Panc1 (cell line): Measurements from ENCODE around the gene GAN. TPM values are rescaled to one million over a fixed set of nuclear protein-coding genes. Genes with fewer than 3 reads are reported as not detected.

ENCODE experiments used
- ATAC-seq: fragments of 200-7000 bp; cut with Tn5 transposase; 2 replicates; pipeline ENCODE4 v1.9.1; 2020; ENCODE audit warnings: mild to moderate bottlenecking, moderate library complexity
- BruUV-seq: library from RNA; stranded (reverse); fragments of 400-500 nt; replicated peaks from 2 replicates; lab custom pipeline; 2021; lab: Mats Ljungman, UMichigan
- CTCF ChIA-PET: fragments of 300-600 bp; sonication (Branson Sonifier 250); formaldehyde crosslinking; loops from one replicate; lab custom pipeline; 2022; ENCODE audit warnings: antibody characterized with exemption; lab: Charles Lee
- POLR2A ChIA-PET: fragments of 300-600 bp; sonication (Branson Sonifier 250); formaldehyde crosslinking; loops from one replicate; lab custom pipeline; 2022; ENCODE audit warnings: antibody characterized with exemption; lab: Charles Lee
- DNase-seq: peaks from one replicate; pipeline ENCODE4 v3.0.0-alpha.2; 2010; ENCODE audit warnings: low read depth, low spot score
- H3K27ac ChIP-seq: 2 replicates; pipeline ENCODE4 v1.5.1; 2011; ENCODE audit warnings: mild to moderate bottlenecking, low read length, inconsistent platforms
- H3K27me3 ChIP-seq: fragments of 200-500 bp; sonication (Bioruptor generic); 2 replicates; pipeline ENCODE4 v1.6.0; 2014; ENCODE audit warnings: low read length, inconsistent platforms; ENCODE audit not compliant: control insufficient read depth, insufficient read depth
- H3K36me3 ChIP-seq: fragments of 200-500 bp; sonication (Bioruptor generic); 2 replicates; pipeline ENCODE4 v1.5.1; 2014; ENCODE audit warnings: inconsistent platforms, mild to moderate bottlenecking, low read length, moderate library complexity; ENCODE audit not compliant: control insufficient read depth, insufficient read depth
- H3K4me1 ChIP-seq: 2 replicates; pipeline ENCODE4 v1.5.1; 2011; ENCODE audit warnings: inconsistent platforms, mild to moderate bottlenecking, low read length, moderate library complexity; ENCODE audit not compliant: control insufficient read depth, insufficient read depth
- H3K4me3 ChIP-seq, 2 experiments: 2 replicates each; pipeline ENCODE4 v1.5.1; 2011 to 2012; ENCODE audit warnings: low read depth in 2 of 2, low read length in 2 of 2, mild to moderate bottlenecking in 2 of 2, inconsistent platforms in 1 of 2, moderate library complexity in 1 of 2
- H3K9me3 ChIP-seq: fragments of 200-500 bp; sonication (Bioruptor generic); 2 replicates; pipeline ENCODE4 v1.5.1; 2014; ENCODE audit warnings: low read depth, mild to moderate bottlenecking, inconsistent platforms, low read length, moderate library complexity; ENCODE audit not compliant: control insufficient read depth, insufficient read depth
- CTCF ChIP-seq: fragments of 450-650 bp; IDR thresholded peaks from 2 replicates; pipeline ENCODE4 v1.5.1; 2017; ENCODE audit warnings: mild to moderate bottlenecking
- POLR2AphosphoS5 ChIP-seq: IDR thresholded peaks from 2 replicates; pipeline ENCODE4 v1.6.1; 2012; ENCODE audit warnings: mild to moderate bottlenecking, low read depth, low read length, moderate library complexity
- REST ChIP-seq, 2 experiments: IDR thresholded peaks; 2 replicates each; pipeline ENCODE4 v1.6.1; 2011 to 2012; ENCODE audit warnings: low read depth in 2 of 2, control low read depth in 1 of 2, low read length in 1 of 2, mild to moderate bottlenecking in 1 of 2, moderate library complexity in 1 of 2; ENCODE audit not compliant: insufficient read depth in 1 of 2
- SIN3A ChIP-seq: IDR thresholded peaks from 2 replicates; pipeline ENCODE4 v1.6.1; 2012; ENCODE audit warnings: low read depth, mild to moderate bottlenecking, low read length, moderate library complexity, borderline replicate concordance; ENCODE audit not compliant: insufficient read depth
- TCF7L2 ChIP-seq: IDR thresholded peaks from 2 replicates; pipeline ENCODE4 v1.6.1; 2011; ENCODE audit warnings: mild to moderate bottlenecking, low read depth, low read length, inconsistent platforms
- in situ Hi-C: cut with HindIII; loops from 2 replicates; pipeline ENCODE4 v1.10.0; 2016; ENCODE audit warnings: low sequenced_read_pairs, low pct_unique_long_range_greater_than_20kb
- intact Hi-C: fragments of 100-400 bp; cut with micrococcal nuclease; formaldehyde crosslinking; loops from one replicate; pipeline ENCODE4 v1.10.0; 2022; ENCODE audit not compliant: unreplicated experiment
- total RNA-seq: library from RNA; stranded (reverse); gene quantifications from one replicate; pipeline ENCODE4 v1.2.1, GENCODE V29; 2021; ENCODE audit not compliant: unreplicated experiment

The GAN gene
- total RNA-seq, 1 experiment from 2014 or later = 9.1 TPM

DNA sequence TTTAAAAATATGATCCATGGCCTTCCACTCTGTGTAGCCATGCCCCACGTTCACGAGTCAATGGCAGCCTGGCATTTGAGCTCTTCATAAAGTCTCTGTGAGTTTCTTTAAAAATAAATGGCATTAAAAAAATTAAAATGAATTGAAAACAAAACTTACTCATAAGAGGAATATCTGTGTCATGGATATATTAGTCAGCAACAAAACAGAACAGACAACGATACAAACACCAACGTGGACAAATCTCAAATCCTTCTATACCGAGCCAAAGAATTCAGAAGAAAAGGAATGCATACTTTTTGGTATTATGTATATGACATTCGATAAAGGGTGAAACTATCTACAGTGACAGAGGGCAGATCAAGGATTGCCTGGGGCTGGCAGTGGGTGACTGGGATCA is 121.6 kb downstream of the GAN start:
- no TSS peak for BruUV-seq
- no peak overlapping the region for H3K27ac ChIP-seq
- ATAC-seq = no peak

GRCh38 chr16:81437865-81438264 is 123.1 kb downstream of the GAN start:
- in situ Hi-C loops = no loop called here
- ChIA-PET CTCF (no interaction called here), POLR2A (interaction anchor here (0.5 kb wide), 1 partner anchor 216 kb away, joined by 3 read pairs; no protein-coding TSS in a partner anchor)
- no peaks in the 10 kb centered on the region for H3K27me3 ChIP-seq
- H3K4me1 ChIP-seq = no peaks in the 10 kb centered on the region
- intact Hi-C loops = no loop called here
- no peaks in the 10 kb centered on the region for H3K36me3 ChIP-seq
- H3K4me3 ChIP-seq = no peak overlapping the region
- H3K9me3 ChIP-seq = no peaks in the 10 kb centered on the region
- ATAC-seq (no peak), DNase-seq (no peak)
- BruUV-seq = no TSS peak
- no peak overlapping the region for H3K27ac ChIP-seq
- TF ChIP-seq POLR2AphosphoS5 = no peak
- TF ChIP-seq SIN3A = no peak
- no peak for TF ChIP-seq REST (IDR thresholded peaks at IDR 0.05; ENCODE audit: insufficient read depth in 1 of 2, low read depth in 2 of 2, low read length in 1 of 2)
- no peak for TF ChIP-seq TCF7L2
- no peak for TF ChIP-seq CTCF

More for the DNA sequence above, 121.6 kb downstream of the GAN start:
- TF ChIP-seq POLR2AphosphoS5 (no peak), TCF7L2 (no peak), REST (IDR thresholded peaks at IDR 0.05; ENCODE audit: insufficient read depth in 1 of 2, low read depth in 2 of 2, low read length in 1 of 2) (no peak), SIN3A (no peak), CTCF (no peak)
- Histone ChIP-seq H3K4me1 (no peaks in the 10 kb centered on the region), H3K36me3 (no peaks in the 10 kb centered on the region), H3K9me3 (no peaks in the 10 kb centered on the region), H3K4me3 (no peak overlapping the region), H3K27me3 (no peaks in the 10 kb centered on the region)
- intact Hi-C loops (no loop called here), in situ Hi-C loops (no loop called here)
- ChIA-PET CTCF (no interaction called here), POLR2A (no interaction called here)
- DNase-seq = no peak
